Ascending aorta (tissue), 2 donors: Measurements from ENCODE around the gene PDGFC. TPM values are rescaled to one million over a fixed set of nuclear protein-coding genes. Genes with fewer than 3 reads are reported as not detected.

Source experiments
- DNase-seq, 2 donors: peaks; one replicate each; pipeline ENCODE4 v3.0.0-alpha.2; 2019; ENCODE audit warnings: low spot score in 2 of 2
- H3K27ac ChIP-seq, 2 donors: fragments of 200-600 bp; sonication (generic); one replicate each; pipeline ENCODE4 v1.5.1; 2016 to 2017; ENCODE audit warnings: mild to moderate bottlenecking in 1 of 2
- H3K27me3 ChIP-seq: fragments of 200-600 bp; sonication (generic); one replicate; pipeline ENCODE4 v1.5.1; 2017
- H3K36me3 ChIP-seq, 2 donors: fragments of 200-600 bp; sonication (generic); one replicate each; pipeline ENCODE4 v1.5.1; 2016
- H3K4me1 ChIP-seq, 2 donors: fragments of 200-600 bp; sonication (generic); one replicate each; pipeline ENCODE4 v1.5.1; 2016 to 2017; ENCODE audit warnings: mild to moderate bottlenecking in 1 of 2
- H3K4me3 ChIP-seq, 2 donors: fragments of 200-600 bp; sonication (generic); one replicate each; pipeline ENCODE4 v1.5.1; 2016 to 2017; ENCODE audit warnings: mild to moderate bottlenecking in 1 of 2
- H3K9me3 ChIP-seq, 2 donors: fragments of 200-600 bp; sonication (generic); one replicate each; pipeline ENCODE4 v1.5.1; 2016
- CTCF ChIP-seq, 3 experiments: fragments of 200-600 bp in 2 of 3; fragments of 450-650 bp in 1 of 3; sonication (generic) in 2 of 3; IDR thresholded peaks; one replicate each; pipeline ENCODE4 v1.5.1; 2016 to 2019; ENCODE audit warnings: antibody characterized with exemption in 3 of 3, mild to moderate bottlenecking in 1 of 3, moderate library complexity in 1 of 3
- intact Hi-C: fragments of 100-400 bp; cut with DNase I; formaldehyde crosslinking; loops from one replicate; pipeline ENCODE4 v1.15.1; 2023
- total RNA-seq: library from RNA; depleted of rRNA; stranded (reverse); fragments of >200 nt; gene quantifications from one replicate; pipeline ENCODE4 v1.1.0, GENCODE V29; 2016

Gene PDGFC
- total RNA-seq, 1 donor from 2014 or later = 21.0 TPM

GRCh38 chr4:157004279-157005161 lies 32.9 kb upstream of the PDGFC start:
- H3K9me3 ChIP-seq = no peaks in the 10 kb centered on the region
- no peak for TF ChIP-seq CTCF (IDR thresholded peaks at IDR 0.05)
- no peaks in the 10 kb centered on the region for H3K36me3 ChIP-seq
- no peak for DNase-seq
- peaks cover 0 to 15% of the 10 kb centered on the region in 2 donors for H3K4me1 ChIP-seq
- H3K27ac ChIP-seq = peak overlapping the region; percentile 19 to 51
- no peaks in the 10 kb centered on the region for H3K27me3 ChIP-seq
- peak overlapping the region in 1 of 2 donors; percentile 27 for H3K4me3 ChIP-seq
- intact Hi-C loops = loop anchor here (1.0 kb wide), 1 partner anchor 72 kb away; the partner anchor contains the start of gene GLRB

- Histone ChIP-seq H3K36me3 (no peaks in the 10 kb centered on the region), H3K9me3 (peaks cover 10 to 11% of the 10 kb centered on the region in 2 donors), H3K27ac (no peak overlapping the region), H3K4me1 (peaks cover 0 to 10% of the 10 kb centered on the region in 2 donors), H3K4me3 (no peak overlapping the region), H3K27me3 (no peaks in the 10 kb centered on the region)
- DNase-seq = peak in 1 of 2 donors; percentile 78
- no peak for TF ChIP-seq CTCF (IDR thresholded peaks at IDR 0.05)
- intact Hi-C loops = loop anchor here (2.0 kb wide), 1 partner anchor 24 kb away; no protein-coding TSS in a partner anchor
Measured at GRCh38 chr4:156999175-156999517, 27.5 kb upstream of the PDGFC start.

- TF ChIP-seq CTCF (IDR thresholded peaks at IDR 0.05) = no peak
- H3K9me3 ChIP-seq = peaks cover 10 to 11% of the 10 kb centered on the region in 2 donors
- H3K4me3 ChIP-seq = no peak overlapping the region
- intact Hi-C loops = loop anchor here (2.0 kb wide), 1 partner anchor 24 kb away; no protein-coding TSS in a partner anchor
- peak overlapping the region in 1 of 2 donors; percentile 30 for H3K27ac ChIP-seq
- no peaks in the 10 kb centered on the region for H3K36me3 ChIP-seq
- DNase-seq = no peak
- peaks cover 0 to 8% of the 10 kb centered on the region in 2 donors for H3K4me1 ChIP-seq
- H3K27me3 ChIP-seq = no peaks in the 10 kb centered on the region
Measured at GRCh38 chr4:156998500-156999174, 27.0 kb upstream of the PDGFC start.

GRCh38 chr4:156992943-156993342 lies 21.3 kb upstream of the PDGFC start:
- no peaks in the 10 kb centered on the region for H3K36me3 ChIP-seq
- DNase-seq = no peak
- H3K4me1 ChIP-seq = no peaks in the 10 kb centered on the region
- H3K9me3 ChIP-seq = peaks cover 10 to 11% of the 10 kb centered on the region in 2 donors
- intact Hi-C loops = no loop called here
- TF ChIP-seq CTCF (IDR thresholded peaks at IDR 0.05) = no peak
- H3K4me3 ChIP-seq = no peak overlapping the region
- no peaks in the 10 kb centered on the region for H3K27me3 ChIP-seq
- H3K27ac ChIP-seq = no peak overlapping the region

- no peaks in the 10 kb centered on the region for H3K9me3 ChIP-seq
- TF ChIP-seq CTCF (IDR thresholded peaks at IDR 0.05) = no peak
- DNase-seq = no peak
- no peaks in the 10 kb centered on the region for H3K4me1 ChIP-seq
- intact Hi-C loops = no loop called here
- no peaks in the 10 kb centered on the region for H3K27me3 ChIP-seq
- no peaks in the 10 kb centered on the region for H3K36me3 ChIP-seq
- no peak overlapping the region for H3K27ac ChIP-seq
- no peak overlapping the region for H3K4me3 ChIP-seq
Measured at GRCh38 chr4:156991161-156991560, 19.6 kb upstream of the PDGFC start.
